Tibial artery (tissue), 4 donors: ENCODE results near the gene ABCC2.

Experiments
- DNase-seq, 2 donors: peaks; one replicate each; pipeline ENCODE4 v3.0.0-alpha.2; 2019
- H3K27ac ChIP-seq, 2 donors: fragments of 200-600 bp; sonication (generic) in 1 of 2; 1 replicate in 1 of 2; 2 replicates in 1 of 2; pipeline ENCODE4 v1.5.1; 2018 to 2019; ENCODE audit warnings: mild to moderate bottlenecking in 1 of 2
- H3K27me3 ChIP-seq, 2 donors: fragments of 200-600 bp; sonication (generic) in 1 of 2; one replicate each; pipeline versions ENCODE4 v1.5.1 to v1.6.0; 2016 to 2019
- H3K36me3 ChIP-seq, 3 donors: fragments of 200-600 bp; sonication (generic) in 2 of 3; one replicate each; pipeline ENCODE4 v1.5.1; 2016 to 2019; ENCODE audit warnings: mild to moderate bottlenecking in 2 of 3
- H3K4me1 ChIP-seq, 4 donors: fragments of 200-600 bp; sonication (generic) in 2 of 4; 1 replicate in 3 of 4; 2 replicates in 1 of 4; pipeline ENCODE4 v1.5.1; 2016 to 2019
- H3K4me3 ChIP-seq, 2 donors: fragments of 200-600 bp; sonication (generic) in 1 of 2; 1 replicate in 1 of 2; 2 replicates in 1 of 2; pipeline ENCODE4 v1.5.1; 2018 to 2019; ENCODE audit warnings: mild to moderate bottlenecking in 2 of 2
- H3K9me3 ChIP-seq, 3 donors: fragments of 200-600 bp; sonication (generic) in 1 of 3; one replicate each; pipeline ENCODE4 v1.5.1; 2016 to 2019
- intact Hi-C: fragments of 100-400 bp; cut with DNase I; formaldehyde crosslinking; loops from one replicate; pipeline ENCODE4 v1.15.0; 2023; ENCODE audit warnings: low total_unique reads
- TF ChIP-seq, protein P1 (sequence below), 2 experiments: fragments of 200-600 bp in 1 of 2; fragments of 450-650 bp in 1 of 2; IDR thresholded peaks; one replicate each; pipeline ENCODE4 v1.5.1; 2017 to 2019; ENCODE audit warnings: antibody characterized with exemption in 2 of 2, mild to moderate bottlenecking in 1 of 2, moderate library complexity in 1 of 2

ABCC2 gene

GRCh38 chr10:99872367-99873162, 90.1 kb downstream of the ABCC2 start:
- peaks cover 0 to 10% of the 10 kb centered on the region in 2 donors for H3K27me3 ChIP-seq
- peaks cover 18 to 33% (median 24%) of the 10 kb centered on the region in 3 donors for H3K36me3 ChIP-seq
- DNase-seq: no peak
- H3K4me3 ChIP-seq: no peak overlapping the region
- H3K9me3 ChIP-seq: no peaks in the 10 kb centered on the region
- H3K27ac ChIP-seq: no peak overlapping the region
- TF ChIP-seq, protein P1, sequence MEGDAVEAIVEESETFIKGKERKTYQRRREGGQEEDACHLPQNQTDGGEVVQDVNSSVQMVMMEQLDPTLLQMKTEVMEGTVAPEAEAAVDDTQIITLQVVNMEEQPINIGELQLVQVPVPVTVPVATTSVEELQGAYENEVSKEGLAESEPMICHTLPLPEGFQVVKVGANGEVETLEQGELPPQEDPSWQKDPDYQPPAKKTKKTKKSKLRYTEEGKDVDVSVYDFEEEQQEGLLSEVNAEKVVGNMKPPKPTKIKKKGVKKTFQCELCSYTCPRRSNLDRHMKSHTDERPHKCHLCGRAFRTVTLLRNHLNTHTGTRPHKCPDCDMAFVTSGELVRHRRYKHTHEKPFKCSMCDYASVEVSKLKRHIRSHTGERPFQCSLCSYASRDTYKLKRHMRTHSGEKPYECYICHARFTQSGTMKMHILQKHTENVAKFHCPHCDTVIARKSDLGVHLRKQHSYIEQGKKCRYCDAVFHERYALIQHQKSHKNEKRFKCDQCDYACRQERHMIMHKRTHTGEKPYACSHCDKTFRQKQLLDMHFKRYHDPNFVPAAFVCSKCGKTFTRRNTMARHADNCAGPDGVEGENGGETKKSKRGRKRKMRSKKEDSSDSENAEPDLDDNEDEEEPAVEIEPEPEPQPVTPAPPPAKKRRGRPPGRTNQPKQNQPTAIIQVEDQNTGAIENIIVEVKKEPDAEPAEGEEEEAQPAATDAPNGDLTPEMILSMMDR (IDR thresholded peaks at IDR 0.05): no peak
- no peaks in the 10 kb centered on the region for H3K4me1 ChIP-seq
- intact Hi-C loops: no loop called here

- Histone ChIP-seq H3K27ac (no peak overlapping the region), H3K4me1 (no peaks in the 10 kb centered on the region), H3K4me3 (no peak overlapping the region), H3K9me3 (no peaks in the 10 kb centered on the region), H3K36me3 (peaks cover 31 to 45% (median 36%) of the 10 kb centered on the region in 3 donors), H3K27me3 (peaks cover 0 to 10% of the 10 kb centered on the region in 2 donors)
- TF ChIP-seq, protein P1 (IDR thresholded peaks at IDR 0.05): no peak
- intact Hi-C loops: no loop called here
- no peak for DNase-seq
Measured at GRCh38 chr10:99873846-99874245, 91.4 kb downstream of the ABCC2 start.

GRCh38 chr10:99874341-99875085, 92.1 kb downstream of the ABCC2 start:
- Histone ChIP-seq H3K9me3 (no peaks in the 10 kb centered on the region), H3K27me3 (peaks cover 0 to 4% of the 10 kb centered on the region in 2 donors), H3K4me1 (no peaks in the 10 kb centered on the region), H3K27ac (no peak overlapping the region), H3K4me3 (no peak overlapping the region), H3K36me3 (peaks cover 36 to 52% (median 43%) of the 10 kb centered on the region in 3 donors)
- DNase-seq: no peak
- TF ChIP-seq, protein P1 (IDR thresholded peaks at IDR 0.05): no peak
- intact Hi-C loops: no loop called here

DNA sequence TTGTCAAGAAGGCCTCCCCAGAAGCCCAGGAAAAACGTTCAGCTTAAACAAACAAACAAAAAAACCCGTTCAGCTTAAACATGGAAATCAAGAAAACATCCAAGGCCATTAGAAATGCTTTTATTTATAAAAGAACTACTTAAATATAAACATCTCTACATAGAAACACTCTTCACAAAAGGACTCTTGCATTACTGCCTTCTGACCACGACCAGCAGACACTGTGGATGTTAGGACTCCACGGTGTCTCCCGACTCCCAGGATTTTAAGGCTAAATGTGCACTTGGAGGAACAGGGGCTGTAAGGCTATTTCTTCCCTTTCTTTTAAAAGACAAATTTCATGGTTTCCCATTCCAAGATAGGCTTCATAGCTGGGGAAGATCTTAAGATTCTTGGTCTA, 93.0 kb downstream of the ABCC2 start:
- Histone ChIP-seq H3K27me3 (no peaks in the 10 kb centered on the region), H3K36me3 (peaks cover 42 to 62% (median 53%) of the 10 kb centered on the region in 3 donors), H3K27ac (no peak overlapping the region), H3K4me1 (no peaks in the 10 kb centered on the region), H3K4me3 (no peak overlapping the region), H3K9me3 (no peaks in the 10 kb centered on the region)
- intact Hi-C loops: no loop called here
- TF ChIP-seq, protein P1 (IDR thresholded peaks at IDR 0.05): no peak
- no peak for DNase-seq

DNA sequence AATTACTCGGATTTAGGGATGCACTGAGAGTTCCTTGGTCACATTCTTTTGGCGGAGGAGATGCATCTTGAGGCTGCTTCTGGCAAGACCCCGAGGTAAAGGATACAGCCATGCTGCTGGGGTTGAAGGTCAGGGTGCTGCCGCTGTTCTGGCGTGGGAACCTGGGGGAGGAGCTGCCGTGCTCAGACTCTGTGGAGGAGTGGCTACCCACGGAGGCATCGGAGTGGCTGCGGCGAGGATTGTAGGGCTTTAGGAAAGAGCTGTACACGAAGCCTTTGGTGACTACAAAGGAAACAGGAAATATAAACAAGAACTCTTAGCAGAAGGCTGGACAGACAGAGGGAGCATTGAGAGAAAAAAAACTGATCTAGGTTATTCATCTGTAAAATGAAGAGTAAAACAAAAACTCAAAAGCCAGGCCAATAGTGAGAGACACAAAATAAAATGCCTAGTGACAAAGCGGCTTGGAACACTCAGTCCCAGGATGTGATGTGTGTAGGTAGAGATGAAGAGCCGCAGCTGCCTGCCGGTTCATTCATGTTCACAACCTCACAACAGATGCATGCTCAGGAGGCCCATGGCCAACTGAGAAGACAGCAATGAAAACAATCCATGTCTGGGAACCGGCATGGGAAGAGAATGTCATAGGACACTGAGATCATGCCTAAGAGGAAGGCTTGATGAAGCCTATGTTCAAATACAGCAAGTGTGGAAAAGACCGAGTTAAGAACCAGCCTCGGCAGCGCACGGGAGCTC, 97.8 kb downstream of the ABCC2 start:
- Histone ChIP-seq H3K27me3 (no peaks in the 10 kb centered on the region), H3K36me3 (peaks cover 86 to 100% (median 90%) of the 10 kb centered on the region in 3 donors), H3K9me3 (no peaks in the 10 kb centered on the region), H3K4me3 (no peak overlapping the region), H3K4me1 (no peaks in the 10 kb centered on the region), H3K27ac (no peak overlapping the region)
- DNase-seq: no peak
- intact Hi-C loops: no loop called here
- TF ChIP-seq, protein P1 (IDR thresholded peaks at IDR 0.05): no peak
